Subcutaneous adipose tissue (tissue), 4 donors: ENCODE measurements around the gene COL3A1. TPM values are rescaled to one million over a fixed set of nuclear protein-coding genes. Genes with fewer than 3 reads are reported as not detected.

ENCODE experiments used
- CTCF ChIP-seq: fragments of 450-650 bp; IDR thresholded peaks from one replicate; pipeline ENCODE4 v1.5.1; 2016; ENCODE audit warnings: low read depth, mild to moderate bottlenecking, control low read depth, antibody characterized with exemption, moderate library complexity
- total RNA-seq, 4 donors: library from RNA; depleted of rRNA; stranded (reverse); fragments of >200 nt; gene quantifications; one replicate each; pipeline ENCODE4 v1.1.0, GENCODE V29; 2016

Gene COL3A1
- 100 to 1,000 TPM; 115 to 629 (median 242) TPM for total RNA-seq

- no peak for TF ChIP-seq CTCF
These were observed at the start of gene COL3A1 for GRCh38 chr2:188974164-188974563. COL3A1 (plus strand) TSS chr2:188974373; CDS start chr2:188974490, 117 bp downstream.

GRCh38 chr2:188928643-188929042 lies 45.5 kb upstream of the COL3A1 start:
- TF ChIP-seq CTCF = no peak

- TF ChIP-seq CTCF = no peak
These were observed 42.8 kb upstream of the COL3A1 start for GRCh38 chr2:188931361-188931760.

- no peak for TF ChIP-seq CTCF
These were observed 36.6 kb upstream of the COL3A1 start for GRCh38 chr2:188937228-188938220.

GRCh38 chr2:188940171-188940570 lies 34.0 kb upstream of the COL3A1 start:
- TF ChIP-seq CTCF = no peak

- TF ChIP-seq CTCF = no peak
These were observed 29.7 kb upstream of the COL3A1 start for GRCh38 chr2:188944442-188944841.

- no peak for TF ChIP-seq CTCF
These were observed 24.9 kb upstream of the COL3A1 start for GRCh38 chr2:188949046-188949818.
